ENCODE data around the gene IL1RN. TPM values are rescaled to one million over a fixed set of nuclear protein-coding genes. Genes with fewer than 3 reads are reported as not detected.

Gene IL1RN
- total RNA-seq, 1 experiment from 2014 or later, result not detected

GRCh38 chr2:113103277-113103676 is 24.1 kb upstream of the IL1RN start:
- ChIA-PET CTCF (no interaction called here), POLR2A (no interaction called here)
- DNase-seq, result no peak
- H3K27me3 Mint-ChIP-seq (ENCODE audit: insufficient read depth, unreplicated experiment), result no peaks in the 10 kb centered on the region
- H3K4me1 ChIP-seq, result peaks cover 5% of the 10 kb centered on the region
- no peaks in the 10 kb centered on the region for H3K36me3 Mint-ChIP-seq (ENCODE audit: insufficient read depth, unreplicated experiment)
- TF ChIP-seq, protein P1, sequence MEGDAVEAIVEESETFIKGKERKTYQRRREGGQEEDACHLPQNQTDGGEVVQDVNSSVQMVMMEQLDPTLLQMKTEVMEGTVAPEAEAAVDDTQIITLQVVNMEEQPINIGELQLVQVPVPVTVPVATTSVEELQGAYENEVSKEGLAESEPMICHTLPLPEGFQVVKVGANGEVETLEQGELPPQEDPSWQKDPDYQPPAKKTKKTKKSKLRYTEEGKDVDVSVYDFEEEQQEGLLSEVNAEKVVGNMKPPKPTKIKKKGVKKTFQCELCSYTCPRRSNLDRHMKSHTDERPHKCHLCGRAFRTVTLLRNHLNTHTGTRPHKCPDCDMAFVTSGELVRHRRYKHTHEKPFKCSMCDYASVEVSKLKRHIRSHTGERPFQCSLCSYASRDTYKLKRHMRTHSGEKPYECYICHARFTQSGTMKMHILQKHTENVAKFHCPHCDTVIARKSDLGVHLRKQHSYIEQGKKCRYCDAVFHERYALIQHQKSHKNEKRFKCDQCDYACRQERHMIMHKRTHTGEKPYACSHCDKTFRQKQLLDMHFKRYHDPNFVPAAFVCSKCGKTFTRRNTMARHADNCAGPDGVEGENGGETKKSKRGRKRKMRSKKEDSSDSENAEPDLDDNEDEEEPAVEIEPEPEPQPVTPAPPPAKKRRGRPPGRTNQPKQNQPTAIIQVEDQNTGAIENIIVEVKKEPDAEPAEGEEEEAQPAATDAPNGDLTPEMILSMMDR (IDR thresholded peaks at IDR 0.05; ENCODE audit: insufficient read depth in 1 of 2, low read depth in 1 of 2, low read length in 1 of 2, severe bottlenecking in 1 of 2, unreplicated experiment in 1 of 2), result no peak
- no peaks in the 10 kb centered on the region for H3K36me3 ChIP-seq (ENCODE audit: control insufficient read depth, insufficient read depth, low read length)
- no peak overlapping the region for H3K4me3 Mint-ChIP-seq (ENCODE audit: unreplicated experiment)
- no TSS peak for BruUV-seq (replicated peaks)
- H3K9me3 ChIP-seq, result 0 out of 2 replicates have a peak, but pooled peaks cover 4% of the 10 kb centered on the region
- peaks cover 10% of the 10 kb centered on the region for H3K4me1 Mint-ChIP-seq (ENCODE audit: low read depth, unreplicated experiment)
- intact Hi-C loops (cut with micrococcal nuclease; ENCODE audit: unreplicated experiment), result no loop called here
- no peaks in the 10 kb centered on the region for H3K27me3 ChIP-seq (replicated peaks; ENCODE audit: control insufficient read depth, insufficient read depth, low read length)
- no peak overlapping the region for H3K27ac Mint-ChIP-seq (ENCODE audit: unreplicated experiment)
- H3K4me3 ChIP-seq (ENCODE audit: low read depth, low read length), result no peak overlapping the region
- H3K9me3 Mint-ChIP-seq (ENCODE audit: unreplicated experiment), result peaks cover 1% of the 10 kb centered on the region

DNA sequence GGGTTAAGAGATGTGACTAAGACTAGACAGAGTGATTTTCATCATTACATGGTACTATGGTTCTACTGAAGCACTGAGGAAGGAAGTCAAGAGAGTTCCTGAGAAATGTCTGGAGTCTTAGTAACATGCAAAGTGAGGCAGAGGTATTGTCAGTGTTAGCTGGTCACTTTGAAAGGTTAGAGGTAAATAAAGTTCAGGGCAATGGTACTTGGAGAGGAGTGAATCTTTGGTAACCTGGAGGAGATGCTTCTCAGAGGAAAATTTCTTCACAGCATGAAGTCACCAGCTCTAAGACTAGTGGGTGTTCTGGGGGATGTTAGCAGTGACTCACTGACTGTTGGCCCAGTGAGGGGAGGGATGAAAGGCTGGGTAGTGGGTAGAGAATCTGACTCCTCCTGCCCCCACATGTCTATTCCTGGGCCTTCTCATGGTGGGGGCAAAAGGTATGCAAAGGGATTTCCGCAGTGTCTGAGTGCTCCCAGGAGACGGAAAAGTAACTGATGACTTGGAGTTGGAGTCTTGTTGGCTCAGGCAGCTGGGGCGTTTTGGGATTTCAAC is 23.3 kb upstream of the IL1RN start:
- no peak overlapping the region for H3K27ac Mint-ChIP-seq (ENCODE audit: unreplicated experiment)
- Histone ChIP-seq H3K27me3 (replicated peaks; ENCODE audit: control insufficient read depth, insufficient read depth, low read length) (no peaks in the 10 kb centered on the region), H3K9me3 (0 out of 2 replicates have a peak, but pooled peaks cover 4% of the 10 kb centered on the region), H3K4me3 (ENCODE audit: low read depth, low read length) (no peak overlapping the region), H3K4me1 (peaks cover 5% of the 10 kb centered on the region), H3K36me3 (ENCODE audit: control insufficient read depth, insufficient read depth, low read length) (no peaks in the 10 kb centered on the region)
- peaks cover 14% of the 10 kb centered on the region for H3K4me1 Mint-ChIP-seq (ENCODE audit: low read depth, unreplicated experiment)
- intact Hi-C loops (cut with micrococcal nuclease; ENCODE audit: unreplicated experiment), result no loop called here
- ChIA-PET POLR2A (no interaction called here), CTCF (no interaction called here)
- no TSS peak for BruUV-seq (replicated peaks)
- no peak for DNase-seq
- no peak overlapping the region for H3K4me3 Mint-ChIP-seq (ENCODE audit: unreplicated experiment)
- H3K27me3 Mint-ChIP-seq (ENCODE audit: insufficient read depth, unreplicated experiment), result no peaks in the 10 kb centered on the region
- no peaks in the 10 kb centered on the region for H3K36me3 Mint-ChIP-seq (ENCODE audit: insufficient read depth, unreplicated experiment)
- no peaks in the 10 kb centered on the region for H3K9me3 Mint-ChIP-seq (ENCODE audit: unreplicated experiment)
- TF ChIP-seq, protein P1 (IDR thresholded peaks at IDR 0.05; ENCODE audit: insufficient read depth in 1 of 2, low read depth in 1 of 2, low read length in 1 of 2, severe bottlenecking in 1 of 2, unreplicated experiment in 1 of 2), result no peak

DNA sequence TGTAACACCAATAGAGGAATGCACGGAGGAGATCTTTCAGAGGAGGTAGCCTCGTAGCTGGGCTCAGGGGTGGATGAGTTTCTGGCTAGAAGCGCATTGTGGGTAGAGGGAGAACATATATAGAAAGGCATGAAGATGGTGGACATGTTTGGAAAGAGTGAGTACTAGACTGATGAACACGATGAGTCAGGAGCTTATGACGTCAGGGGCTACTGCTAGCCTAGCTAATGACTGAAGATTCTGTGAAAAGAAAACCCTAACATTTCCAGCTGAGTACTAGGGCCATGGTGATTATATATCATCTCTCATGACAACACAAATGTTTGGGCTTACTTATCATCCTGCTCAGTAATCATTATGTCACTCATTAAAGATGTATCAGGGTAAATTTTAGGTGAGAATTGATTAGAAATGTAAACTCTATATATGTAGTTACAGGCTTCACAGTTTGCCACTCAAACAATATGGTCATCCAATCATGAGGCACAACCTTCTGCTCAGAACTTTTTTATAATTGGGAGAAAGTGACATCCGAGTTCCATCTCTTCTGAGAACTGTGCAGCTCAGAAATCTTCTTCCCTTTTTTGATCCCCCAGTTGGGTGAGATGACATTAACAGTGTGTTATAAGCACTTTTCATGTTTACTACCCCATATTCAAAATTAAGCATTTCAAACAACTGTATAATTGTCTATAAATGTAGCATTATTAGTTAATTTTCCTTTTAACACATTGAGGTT is 22.2 kb upstream of the IL1RN start:
- H3K4me3 ChIP-seq (ENCODE audit: low read depth, low read length), result no peak overlapping the region
- H3K27ac Mint-ChIP-seq (ENCODE audit: unreplicated experiment), result no peak overlapping the region
- H3K4me3 Mint-ChIP-seq (ENCODE audit: unreplicated experiment), result no peak overlapping the region
- H3K27me3 ChIP-seq (replicated peaks; ENCODE audit: control insufficient read depth, insufficient read depth, low read length), result no peaks in the 10 kb centered on the region
- no peaks in the 10 kb centered on the region for H3K9me3 Mint-ChIP-seq (ENCODE audit: unreplicated experiment)
- peaks cover 5% of the 10 kb centered on the region for H3K4me1 ChIP-seq
- H3K36me3 Mint-ChIP-seq (ENCODE audit: insufficient read depth, unreplicated experiment), result no peaks in the 10 kb centered on the region
- ChIA-PET POLR2A (no interaction called here), CTCF (no interaction called here)
- H3K9me3 ChIP-seq, result 0 out of 2 replicates have a peak, but pooled peaks cover 4% of the 10 kb centered on the region
- no peak for DNase-seq
- H3K36me3 ChIP-seq (ENCODE audit: control insufficient read depth, insufficient read depth, low read length), result no peaks in the 10 kb centered on the region
- H3K4me1 Mint-ChIP-seq (ENCODE audit: low read depth, unreplicated experiment), result peaks cover 14% of the 10 kb centered on the region
- H3K27me3 Mint-ChIP-seq (ENCODE audit: insufficient read depth, unreplicated experiment), result no peaks in the 10 kb centered on the region
- intact Hi-C loops (cut with micrococcal nuclease; ENCODE audit: unreplicated experiment), result no loop called here
- TF ChIP-seq, protein P1 (IDR thresholded peaks at IDR 0.05; ENCODE audit: insufficient read depth in 1 of 2, low read depth in 1 of 2, low read length in 1 of 2, severe bottlenecking in 1 of 2, unreplicated experiment in 1 of 2), result no peak
- BruUV-seq (replicated peaks), result no TSS peak

Data from Caco-2 (cell line).